ENCODE data around the gene LRMDA. TPM values are rescaled to one million over a fixed set of nuclear protein-coding genes. Genes with fewer than 3 reads are reported as not detected.
A peak's percentile ranks its signal among the peaks of the same experiment; 100 is the strongest.

Gene LRMDA
- total and polyA plus RNA-seq, 4 donors, result 12.1 to 40.8 (median 21.6) TPM

DNA sequence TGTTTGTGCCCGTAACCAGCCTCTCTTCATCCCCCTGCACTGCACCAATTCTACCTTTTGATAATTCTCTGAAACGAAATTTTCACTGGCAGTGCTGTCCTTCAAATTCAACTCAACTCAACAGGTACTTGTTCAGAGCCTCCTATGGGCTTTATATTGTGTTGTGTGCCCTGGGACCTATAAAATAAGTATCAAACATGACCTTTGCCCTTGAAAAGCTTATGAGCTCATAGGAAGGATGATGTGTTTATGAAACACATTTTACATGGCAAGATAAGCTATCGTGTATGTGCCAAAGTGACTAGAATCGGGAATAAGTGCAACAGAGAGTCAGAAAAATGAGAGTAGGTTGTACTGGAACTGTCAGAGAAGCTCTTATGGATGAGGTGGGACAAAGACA lies 923.5 kb downstream of the LRMDA start:
- TF ChIP-seq, protein P1, sequence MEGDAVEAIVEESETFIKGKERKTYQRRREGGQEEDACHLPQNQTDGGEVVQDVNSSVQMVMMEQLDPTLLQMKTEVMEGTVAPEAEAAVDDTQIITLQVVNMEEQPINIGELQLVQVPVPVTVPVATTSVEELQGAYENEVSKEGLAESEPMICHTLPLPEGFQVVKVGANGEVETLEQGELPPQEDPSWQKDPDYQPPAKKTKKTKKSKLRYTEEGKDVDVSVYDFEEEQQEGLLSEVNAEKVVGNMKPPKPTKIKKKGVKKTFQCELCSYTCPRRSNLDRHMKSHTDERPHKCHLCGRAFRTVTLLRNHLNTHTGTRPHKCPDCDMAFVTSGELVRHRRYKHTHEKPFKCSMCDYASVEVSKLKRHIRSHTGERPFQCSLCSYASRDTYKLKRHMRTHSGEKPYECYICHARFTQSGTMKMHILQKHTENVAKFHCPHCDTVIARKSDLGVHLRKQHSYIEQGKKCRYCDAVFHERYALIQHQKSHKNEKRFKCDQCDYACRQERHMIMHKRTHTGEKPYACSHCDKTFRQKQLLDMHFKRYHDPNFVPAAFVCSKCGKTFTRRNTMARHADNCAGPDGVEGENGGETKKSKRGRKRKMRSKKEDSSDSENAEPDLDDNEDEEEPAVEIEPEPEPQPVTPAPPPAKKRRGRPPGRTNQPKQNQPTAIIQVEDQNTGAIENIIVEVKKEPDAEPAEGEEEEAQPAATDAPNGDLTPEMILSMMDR (IDR thresholded peaks at IDR 0.05; ENCODE audit: control extremely low read depth, extremely low read depth), result no peak
- no peak for DNase-seq
- no peaks in the 10 kb centered on the region for H3K36me3 ChIP-seq (ENCODE audit: control insufficient read depth in 4 of 4, insufficient read depth in 4 of 4, low read length in 4 of 4)
- no peak overlapping the region for H3K4me3 ChIP-seq
- no peaks in the 10 kb centered on the region for H3K27me3 ChIP-seq (ENCODE audit: control insufficient read depth in 3 of 3, insufficient read depth in 3 of 3, low read length in 2 of 3)
- ATAC-seq (ENCODE audit: insufficient read depth, low FRiP score), result no peak
- 82 to 87% methylated on average over 4 of the region's 4 CpGs for WGBS, 2 donors
- no peak overlapping the region for H3K27ac ChIP-seq (ENCODE audit: low read depth in 1 of 2, low read length in 1 of 2)
- H3K9me3 ChIP-seq (ENCODE audit: control insufficient read depth in 4 of 4, insufficient read depth in 3 of 4, low read length in 3 of 4), result peaks cover 0 to 1% (median 0%) of the 10 kb centered on the region in 4 donors
- peaks cover 0 to 5% (median 0%) of the 10 kb centered on the region in 5 donors for H3K4me1 ChIP-seq (ENCODE audit: control insufficient read depth in 5 of 5, insufficient read depth in 5 of 5, low read length in 5 of 5)
- H3K9ac ChIP-seq (ENCODE audit: insufficient read depth in 1 of 2, low read length in 2 of 2), result no peak overlapping the region

DNA sequence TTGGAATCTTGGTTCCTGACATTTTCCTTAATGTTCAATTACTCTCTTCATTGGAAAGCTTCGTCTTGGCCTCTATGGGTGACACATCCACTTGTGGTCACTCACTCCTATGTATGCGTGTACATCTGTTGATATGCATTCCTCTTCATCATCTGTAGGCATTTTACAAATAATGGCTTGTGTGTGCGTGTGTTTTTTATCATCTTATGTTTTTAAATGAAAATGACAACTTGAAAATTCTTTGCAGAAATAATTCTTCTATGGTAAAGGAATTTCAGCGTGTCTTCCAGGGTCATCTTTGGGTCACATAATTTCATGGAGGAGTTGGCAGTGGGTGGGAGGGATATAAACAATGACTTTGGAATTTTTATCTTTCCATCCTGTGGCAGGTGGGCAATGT lies 925.1 kb downstream of the LRMDA start:
- no peaks in the 10 kb centered on the region for H3K27me3 ChIP-seq (ENCODE audit: control insufficient read depth in 3 of 3, insufficient read depth in 3 of 3, low read length in 2 of 3)
- no peak overlapping the region for H3K9ac ChIP-seq (ENCODE audit: insufficient read depth in 1 of 2, low read length in 2 of 2)
- 95 to 98% methylated on average over 4 of the region's 4 CpGs for WGBS, 2 donors
- H3K4me3 ChIP-seq, result no peak overlapping the region
- TF ChIP-seq, protein P1 (IDR thresholded peaks at IDR 0.05; ENCODE audit: control extremely low read depth, extremely low read depth), result no peak
- H3K9me3 ChIP-seq (ENCODE audit: control insufficient read depth in 4 of 4, insufficient read depth in 3 of 4, low read length in 3 of 4), result peaks cover 0 to 1% (median 0%) of the 10 kb centered on the region in 4 donors
- ATAC-seq (ENCODE audit: insufficient read depth, low FRiP score) (no peak), DNase-seq (no peak)
- H3K4me1 ChIP-seq (ENCODE audit: control insufficient read depth in 5 of 5, insufficient read depth in 5 of 5, low read length in 5 of 5), result peaks cover 0 to 5% (median 0%) of the 10 kb centered on the region in 5 donors
- no peaks in the 10 kb centered on the region for H3K36me3 ChIP-seq (ENCODE audit: control insufficient read depth in 4 of 4, insufficient read depth in 4 of 4, low read length in 4 of 4)
- no peak overlapping the region for H3K27ac ChIP-seq (ENCODE audit: low read depth in 1 of 2, low read length in 1 of 2)

DNA sequence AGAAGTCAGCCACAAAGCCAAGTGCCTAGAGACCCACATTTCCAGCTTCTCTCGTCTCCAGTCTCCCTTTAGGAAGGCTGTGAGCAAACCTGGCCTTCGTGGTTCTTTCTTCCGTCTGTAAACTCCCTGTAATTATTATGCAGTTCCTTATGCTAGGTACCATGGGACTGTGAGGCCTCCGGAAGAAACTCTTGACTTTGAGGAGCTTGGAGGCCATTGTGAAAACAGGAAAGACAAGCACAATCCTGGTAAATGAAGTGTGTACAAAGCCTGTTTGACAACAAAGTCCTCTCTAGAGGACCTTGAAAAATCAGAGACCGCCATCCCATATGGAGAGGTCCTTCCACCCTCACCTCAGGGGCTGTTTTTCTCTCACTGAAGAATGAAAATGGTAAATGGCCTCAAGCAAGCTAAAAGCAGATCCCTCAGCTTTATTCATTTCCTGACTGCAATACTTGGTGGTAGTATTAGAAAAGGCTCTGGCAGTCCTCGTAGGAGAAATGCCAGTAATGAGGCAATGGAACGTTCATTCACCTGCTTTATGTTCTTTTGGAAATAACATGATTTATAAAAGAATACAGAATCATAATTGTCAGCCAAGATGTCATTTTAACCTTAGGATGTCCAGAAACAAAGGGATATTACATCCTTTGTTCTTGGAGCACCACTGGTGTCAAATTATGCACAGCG lies 926.4 kb downstream of the LRMDA start:
- H3K36me3 ChIP-seq (ENCODE audit: control insufficient read depth in 4 of 4, insufficient read depth in 4 of 4, low read length in 4 of 4), result no peaks in the 10 kb centered on the region
- no peak for ATAC-seq (ENCODE audit: insufficient read depth, low FRiP score)

More for the DNA sequence above, 926.4 kb downstream of the LRMDA start:
- H3K4me1 ChIP-seq (ENCODE audit: control insufficient read depth in 5 of 5, insufficient read depth in 5 of 5, low read length in 5 of 5), result peaks cover 0 to 5% (median 0%) of the 10 kb centered on the region in 5 donors
- TF ChIP-seq, protein P1 (IDR thresholded peaks at IDR 0.05; ENCODE audit: control extremely low read depth, extremely low read depth), result no peak
- no peak overlapping the region for H3K9ac ChIP-seq (ENCODE audit: insufficient read depth in 1 of 2, low read length in 2 of 2)
- peaks cover 0 to 1% (median 0%) of the 10 kb centered on the region in 4 donors for H3K9me3 ChIP-seq (ENCODE audit: control insufficient read depth in 4 of 4, insufficient read depth in 3 of 4, low read length in 3 of 4)
- peak overlapping the region in 1 of 2 donors; percentile 59 for H3K27ac ChIP-seq (ENCODE audit: low read depth in 1 of 2, low read length in 1 of 2)
- H3K4me3 ChIP-seq, result no peak overlapping the region
- peak in 2 of 3 donors; percentile 15 to 45 for DNase-seq
- H3K27me3 ChIP-seq (ENCODE audit: control insufficient read depth in 3 of 3, insufficient read depth in 3 of 3, low read length in 2 of 3), result no peaks in the 10 kb centered on the region
- WGBS, 2 donors, result 75 to 85% methylated on average over 8 of the region's 8 CpGs

Data from lung (tissue), 12 donors.